ENCODE measurements around the gene DAZAP1. TPM values are rescaled to one million over a fixed set of nuclear protein-coding genes. Genes with fewer than 3 reads are reported as not detected.

The DAZAP1 gene
- total RNA-seq, 4 donors from 2014 or later = 53.7 to 74.1 (median 63.4) TPM

DNA sequence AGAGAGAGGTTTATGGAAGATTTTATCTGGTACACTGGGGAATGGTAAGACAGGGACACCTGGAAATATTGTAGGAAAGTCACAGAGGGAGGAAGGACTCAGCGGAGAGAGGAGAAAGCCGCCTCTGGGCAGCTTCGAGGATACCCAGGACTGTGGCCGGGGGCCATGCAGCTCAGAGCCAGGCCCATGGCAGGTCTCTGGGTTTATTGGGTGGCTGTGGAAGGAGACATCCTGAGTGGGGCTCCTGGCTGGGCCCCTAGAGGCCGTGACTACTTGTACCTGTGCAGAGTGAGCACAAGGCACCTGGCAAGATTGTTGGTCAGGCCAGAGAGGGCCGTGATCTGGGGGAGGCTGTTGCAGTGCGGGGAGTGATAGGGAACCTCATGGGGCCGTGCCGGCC is 3.4 kb downstream of the DAZAP1 start:
- no peak for ATAC-seq

DNA sequence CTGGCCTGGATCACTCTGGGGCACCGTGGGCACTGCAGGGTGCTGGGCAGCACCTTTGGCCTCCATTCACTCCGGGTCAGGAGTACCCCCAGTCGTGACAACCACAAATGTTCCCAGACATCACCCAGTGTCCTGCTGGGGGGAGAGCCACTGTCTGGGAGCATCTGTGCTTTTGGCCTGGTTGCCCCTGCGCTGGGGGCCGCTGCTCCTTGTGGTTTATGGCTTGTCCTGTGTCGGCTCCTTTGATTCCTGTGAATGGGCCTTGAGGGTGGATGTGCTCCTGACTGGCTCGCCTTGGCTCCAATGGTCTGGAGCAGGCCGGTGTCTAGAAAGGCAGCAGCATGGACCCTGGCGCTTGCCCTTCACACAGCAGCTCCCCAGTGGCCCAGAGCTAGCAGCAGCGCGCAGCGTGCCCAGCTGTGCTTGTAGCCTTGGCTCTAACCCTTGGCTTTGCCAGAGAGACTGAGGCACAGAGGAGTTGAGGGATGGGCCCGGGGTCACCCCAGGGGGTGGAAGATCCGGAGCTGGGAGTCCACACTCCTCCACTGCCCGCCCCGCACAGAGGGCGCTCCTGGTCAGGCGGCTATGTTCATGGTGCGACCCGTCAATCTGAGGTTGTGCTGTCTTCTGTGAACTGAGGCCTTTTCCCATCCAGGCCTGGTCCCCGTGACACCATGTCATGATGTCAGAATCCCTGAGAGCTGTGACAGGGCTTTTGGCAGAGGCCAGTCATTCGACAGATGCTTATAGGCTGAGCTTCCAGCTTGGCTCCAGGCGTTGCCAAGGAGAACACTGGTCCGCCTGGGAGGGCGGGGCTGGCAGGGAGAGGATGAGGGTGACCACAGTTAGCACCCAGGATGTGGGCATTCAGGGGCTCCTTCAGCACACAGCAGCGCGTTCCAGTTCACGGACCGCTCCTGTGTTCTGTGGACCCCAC is 4.1 kb downstream of the DAZAP1 start:
- Histone ChIP-seq H3K36me3 (no peaks in the 10 kb centered on the region), H3K9me3 (no peaks in the 10 kb centered on the region), H3K27ac (peak overlapping the region; percentile 89 to 98 (median 94)), H3K27me3 (no peaks in the 10 kb centered on the region), H3K4me1 (peaks cover 73 to 76% of the 10 kb centered on the region in 2 donors), H3K4me3 (peak overlapping the region in 1 of 4 donors; percentile 1)
- in situ Hi-C loops (cut with MboI; ENCODE audit: low sequenced_read_pairs in 4 of 4) = no loop called here
- TF ChIP-seq, protein P1, sequence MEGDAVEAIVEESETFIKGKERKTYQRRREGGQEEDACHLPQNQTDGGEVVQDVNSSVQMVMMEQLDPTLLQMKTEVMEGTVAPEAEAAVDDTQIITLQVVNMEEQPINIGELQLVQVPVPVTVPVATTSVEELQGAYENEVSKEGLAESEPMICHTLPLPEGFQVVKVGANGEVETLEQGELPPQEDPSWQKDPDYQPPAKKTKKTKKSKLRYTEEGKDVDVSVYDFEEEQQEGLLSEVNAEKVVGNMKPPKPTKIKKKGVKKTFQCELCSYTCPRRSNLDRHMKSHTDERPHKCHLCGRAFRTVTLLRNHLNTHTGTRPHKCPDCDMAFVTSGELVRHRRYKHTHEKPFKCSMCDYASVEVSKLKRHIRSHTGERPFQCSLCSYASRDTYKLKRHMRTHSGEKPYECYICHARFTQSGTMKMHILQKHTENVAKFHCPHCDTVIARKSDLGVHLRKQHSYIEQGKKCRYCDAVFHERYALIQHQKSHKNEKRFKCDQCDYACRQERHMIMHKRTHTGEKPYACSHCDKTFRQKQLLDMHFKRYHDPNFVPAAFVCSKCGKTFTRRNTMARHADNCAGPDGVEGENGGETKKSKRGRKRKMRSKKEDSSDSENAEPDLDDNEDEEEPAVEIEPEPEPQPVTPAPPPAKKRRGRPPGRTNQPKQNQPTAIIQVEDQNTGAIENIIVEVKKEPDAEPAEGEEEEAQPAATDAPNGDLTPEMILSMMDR (IDR thresholded peaks at IDR 0.05 in 4 of 5, conservative IDR thresholded peaks at IDR 0.05 in 1 of 5) = no peak
- TF ChIP-seq POLR2A (IDR thresholded peaks at IDR 0.05) = peak; percentile 52 to 56
- intact Hi-C loops (cut with DNase I; ENCODE audit: low total_unique reads) = loop anchor here (10.0 kb wide), 1 partner anchor 653 kb away; no protein-coding TSS in a partner anchor
- ATAC-seq (peak; percentile 28 to 44), DNase-seq (peak; percentile 77 to 80)

More for the DNA sequence above, 3.4 kb downstream of the DAZAP1 start:
- no peaks in the 10 kb centered on the region for H3K9me3 ChIP-seq
- intact Hi-C loops (cut with DNase I; ENCODE audit: low total_unique reads) (loop anchor here (10.0 kb wide), 1 partner anchor 654 kb away; no protein-coding TSS in a partner anchor), in situ Hi-C loops (cut with MboI; ENCODE audit: low sequenced_read_pairs in 4 of 4) (no loop called here)
- H3K4me1 ChIP-seq = peaks cover 66 to 69% of the 10 kb centered on the region in 2 donors
- peak overlapping the region; percentile 89 to 98 (median 94) for H3K27ac ChIP-seq
- no peaks in the 10 kb centered on the region for H3K36me3 ChIP-seq
- DNase-seq = no peak
- TF ChIP-seq, protein P1 (IDR thresholded peaks at IDR 0.05 in 4 of 5, conservative IDR thresholded peaks at IDR 0.05 in 1 of 5) = no peak
- no peak for TF ChIP-seq POLR2A (IDR thresholded peaks at IDR 0.05)
- H3K27me3 ChIP-seq = no peaks in the 10 kb centered on the region
- peak overlapping the region in 2 of 4 donors; percentile 5 to 7 for H3K4me3 ChIP-seq

DNA sequence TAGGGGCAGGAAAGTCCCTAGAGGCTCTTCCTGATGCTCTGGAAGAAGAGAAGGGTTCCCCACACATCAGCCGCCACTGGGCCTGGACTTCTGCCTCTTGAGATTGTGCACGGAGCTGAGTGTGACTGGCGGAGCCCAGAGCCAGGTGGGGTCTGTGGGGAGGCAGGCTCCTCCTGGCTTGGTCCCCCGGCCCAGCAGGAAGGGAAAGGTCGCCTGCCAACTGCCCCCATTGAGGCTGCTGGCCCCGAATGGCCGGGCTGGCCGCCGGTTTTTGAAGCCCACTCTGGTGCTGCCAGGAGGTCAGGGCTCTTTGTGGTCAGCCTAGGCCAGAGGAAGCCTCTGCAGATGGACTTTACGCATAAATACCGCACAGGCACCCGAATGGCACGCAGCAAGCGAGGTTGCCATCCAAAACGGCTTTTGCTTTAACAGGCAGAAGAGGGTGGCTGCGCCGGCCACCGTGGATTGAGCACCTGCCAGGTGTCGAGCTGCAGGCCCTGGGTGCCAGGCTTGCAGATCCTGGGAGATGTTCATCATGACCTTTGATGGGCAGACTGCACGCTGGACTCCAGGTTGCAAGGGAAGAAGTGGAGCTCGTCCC is 5.0 kb downstream of the DAZAP1 start:
- no peak for ATAC-seq
- in situ Hi-C loops (cut with MboI; ENCODE audit: low sequenced_read_pairs in 4 of 4) = no loop called here
- no peak for TF ChIP-seq POLR2A (IDR thresholded peaks at IDR 0.05)
- TF ChIP-seq, protein P1 (IDR thresholded peaks at IDR 0.05 in 4 of 5, conservative IDR thresholded peaks at IDR 0.05 in 1 of 5) = no peak
- Histone ChIP-seq H3K9me3 (no peaks in the 10 kb centered on the region), H3K36me3 (no peaks in the 10 kb centered on the region), H3K4me1 (peaks cover 82 to 84% of the 10 kb centered on the region in 2 donors), H3K4me3 (no peak overlapping the region), H3K27ac (peak overlapping the region; percentile 89 to 98 (median 94)), H3K27me3 (no peaks in the 10 kb centered on the region)
- intact Hi-C loops (cut with DNase I; ENCODE audit: low total_unique reads) = loop anchor here (10.0 kb wide), 1 partner anchor 652 kb away; no protein-coding TSS in a partner anchor
- DNase-seq = no peak

DNA sequence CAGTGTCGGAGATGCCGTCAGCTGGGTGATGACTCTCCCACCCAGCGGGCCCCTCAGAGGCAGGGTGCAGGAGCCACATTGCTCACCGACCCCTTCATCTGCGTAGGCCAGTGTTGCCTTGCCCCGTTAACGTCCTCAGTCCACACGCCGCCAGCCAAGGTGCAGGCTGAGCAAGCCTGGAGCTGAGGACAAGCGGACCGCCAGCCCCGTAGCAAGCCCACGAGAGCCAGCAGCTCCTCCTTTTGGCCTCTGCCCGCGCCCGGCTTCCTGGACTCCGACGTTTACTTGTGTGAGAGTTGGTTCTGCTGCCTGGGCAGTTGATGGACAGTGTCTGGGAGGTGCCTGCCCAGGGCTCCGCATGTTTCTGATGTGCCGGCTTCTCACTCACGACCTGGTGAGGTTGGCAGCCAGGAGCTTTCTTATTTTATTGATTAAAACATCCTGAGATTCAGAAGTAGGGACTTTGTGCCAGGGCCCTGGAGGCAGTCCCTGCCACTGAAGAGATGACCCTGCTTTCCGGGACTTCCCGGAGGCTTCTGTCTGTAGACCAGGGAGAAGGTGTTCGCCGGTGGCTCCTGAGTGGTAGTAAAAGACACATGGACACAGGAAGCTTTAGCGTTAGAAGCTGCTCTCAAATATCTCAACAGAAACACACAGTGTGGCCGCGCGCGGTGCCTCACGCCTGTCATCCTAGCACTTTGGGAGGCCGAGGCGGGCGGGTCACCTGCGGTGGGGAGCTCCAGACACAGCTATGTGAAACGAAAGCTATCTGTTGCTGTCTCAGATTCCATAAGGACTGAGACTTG is 5.8 kb downstream of the DAZAP1 start:
- no peak for TF ChIP-seq POLR2A (IDR thresholded peaks at IDR 0.05)
- TF ChIP-seq, protein P1 (IDR thresholded peaks at IDR 0.05 in 4 of 5, conservative IDR thresholded peaks at IDR 0.05 in 1 of 5) = no peak

More for the DNA sequence above, 5.8 kb downstream of the DAZAP1 start:
- H3K4me3 ChIP-seq = no peak overlapping the region
- peaks cover 90 to 92% of the 10 kb centered on the region in 2 donors for H3K4me1 ChIP-seq
- in situ Hi-C loops (cut with MboI; ENCODE audit: low sequenced_read_pairs in 4 of 4) (no loop called here), intact Hi-C loops (cut with DNase I; ENCODE audit: low total_unique reads) (loop anchor here (10.0 kb wide), 1 partner anchor 652 kb away; no protein-coding TSS in a partner anchor)
- H3K27ac ChIP-seq = peak overlapping the region; percentile 89 to 98 (median 94)
- peak in 1 of 2 donors; percentile 52 for DNase-seq
- no peak for ATAC-seq
- H3K9me3 ChIP-seq = no peaks in the 10 kb centered on the region
- no peaks in the 10 kb centered on the region for H3K36me3 ChIP-seq
- no peaks in the 10 kb centered on the region for H3K27me3 ChIP-seq

Data from gastrocnemius medialis (tissue), 4 donors.